Activated B cell treated with CpG ODN at 0.5 μM for 24 hours (primary cell): Measurements from ENCODE around the gene DHRS13. TPM values are rescaled to one million over a fixed set of nuclear protein-coding genes. Genes with fewer than 3 reads are reported as not detected.
A peak's percentile ranks its signal among the peaks of the same experiment; 100 is the strongest.

ENCODE experiments used
- ATAC-seq: fragments of 200-7000 bp; cut with Tn5 transposase; one replicate; pipeline ENCODE4 v1.10.0; 2021; ENCODE audit warnings: low read depth, mild to moderate bottlenecking, moderate library complexity
- CTCF ChIA-PET: fragments of 350-600 bp; sonication (Branson Sonifier 250); formaldehyde crosslinking; loops from one replicate; lab custom pipeline; 2021; ENCODE audit warnings: antibody characterized with exemption; lab: Charles Lee
- POLR2A ChIA-PET: fragments of 350-600 bp; sonication (Branson Sonifier 250); formaldehyde crosslinking; loops from one replicate; lab custom pipeline; 2021; ENCODE audit warnings: antibody characterized with exemption; lab: Charles Lee
- DNase-seq: peaks from one replicate; pipeline ENCODE4 v3.0.0; 2022
- H3K27ac Mint-ChIP-seq: one replicate; pipeline ENCODE4 v1.8.0; 2020; ENCODE audit warnings: mixed read lengths
- H3K27me3 Mint-ChIP-seq: one replicate; pipeline ENCODE4 v1.8.0; 2021; ENCODE audit warnings: mixed read lengths
- H3K36me3 Mint-ChIP-seq: one replicate; pipeline ENCODE4 v1.8.0; 2021; ENCODE audit warnings: low read depth, mixed read lengths
- H3K4me1 Mint-ChIP-seq: one replicate; pipeline ENCODE4 v1.8.0; 2021; ENCODE audit warnings: mixed read lengths
- H3K4me3 Mint-ChIP-seq: one replicate; pipeline ENCODE4 v1.8.0; 2020; ENCODE audit warnings: mild to moderate bottlenecking, mixed read lengths
- H3K9me3 Mint-ChIP-seq: one replicate; pipeline ENCODE4 v1.8.0; 2020; ENCODE audit warnings: mixed read lengths
- CTCF ChIP-seq: fragments of 200-600 bp; IDR thresholded peaks from one replicate; pipeline ENCODE4 v1.8.0; 2022; ENCODE audit warnings: antibody characterized with exemption, mild to moderate bottlenecking
- intact Hi-C: fragments of 100-400 bp; cut with micrococcal nuclease; formaldehyde crosslinking; loops from one replicate; pipeline ENCODE4 v1.15.1; 2024
- total RNA-seq: library from RNA; stranded (reverse); gene quantifications from 2 replicates; pipeline ENCODE4 v1.2.3, GENCODE V29; 2022

The DHRS13 gene
- total RNA-seq, 1 donor from 2014 or later: 39.6 TPM

GRCh38 chr17:28863953-28864352 is 38.9 kb downstream of the DHRS13 start:
- ChIA-PET CTCF (interaction anchor here (1.0 kb wide), 1 partner anchor 38 kb away, joined by 3 read pairs; no protein-coding TSS in a partner anchor), POLR2A (interaction anchor here (0.7 to 1.2 kb wide), 3 partner anchors 33 to 53 kb away, joined by 3 to 4 read pairs (median 3); partner anchors contain the start of gene FLOT2)
- intact Hi-C loops: no loop called here
- H3K27me3 Mint-ChIP-seq: no peaks in the 10 kb centered on the region
- no peak overlapping the region for H3K4me3 Mint-ChIP-seq
- H3K4me1 Mint-ChIP-seq: peaks cover 14% of the 10 kb centered on the region
- H3K27ac Mint-ChIP-seq: no peak overlapping the region
- DNase-seq: no peak
- no peak for TF ChIP-seq CTCF
- peaks cover 20% of the 10 kb centered on the region for H3K36me3 Mint-ChIP-seq
- H3K9me3 Mint-ChIP-seq: no peaks in the 10 kb centered on the region
- ATAC-seq: no peak

GRCh38 chr17:28862561-28862960 is 40.3 kb downstream of the DHRS13 start:
- Mint-ChIP-seq H3K9me3 (no peaks in the 10 kb centered on the region), H3K27me3 (no peaks in the 10 kb centered on the region), H3K36me3 (peaks cover 34% of the 10 kb centered on the region), H3K4me1 (peaks cover 19% of the 10 kb centered on the region), H3K27ac (no peak overlapping the region), H3K4me3 (no peak overlapping the region)
- intact Hi-C loops: no loop called here
- no peak for DNase-seq
- no peak for TF ChIP-seq CTCF
- CTCF ChIA-PET: no interaction called here
- no peak for ATAC-seq
- POLR2A ChIA-PET: no interaction called here

GRCh38 chr17:28861393-28862203 is 41.3 kb downstream of the DHRS13 start:
- intact Hi-C loops: no loop called here
- no peaks in the 10 kb centered on the region for H3K9me3 Mint-ChIP-seq
- peak overlapping the region; percentile 9 for H3K27ac Mint-ChIP-seq
- no peak for TF ChIP-seq CTCF
- ATAC-seq: no peak
- ChIA-PET CTCF (no interaction called here), POLR2A (interaction anchor here (0.6 to 0.8 kb wide), 3 partner anchors 9 to 230 kb away, joined by 3 to 4 read pairs (median 4); no protein-coding TSS in a partner anchor)
- DNase-seq: no peak
- H3K36me3 Mint-ChIP-seq: peaks cover 37% of the 10 kb centered on the region
- H3K4me1 Mint-ChIP-seq: peaks cover 19% of the 10 kb centered on the region
- H3K4me3 Mint-ChIP-seq: no peak overlapping the region
- no peaks in the 10 kb centered on the region for H3K27me3 Mint-ChIP-seq

GRCh38 chr17:28860363-28860808 is 42.5 kb downstream of the DHRS13 start:
- Mint-ChIP-seq H3K4me1 (peaks cover 17% of the 10 kb centered on the region), H3K27ac (no peak overlapping the region), H3K36me3 (peaks cover 40% of the 10 kb centered on the region), H3K9me3 (no peaks in the 10 kb centered on the region), H3K27me3 (no peaks in the 10 kb centered on the region), H3K4me3 (no peak overlapping the region)
- no peak for ATAC-seq
- TF ChIP-seq CTCF: no peak
- CTCF ChIA-PET: no interaction called here
- intact Hi-C loops: no loop called here
- POLR2A ChIA-PET: interaction anchor here (0.6 to 0.8 kb wide), 2 partner anchors 11 to 16 kb away, joined by 5 read pairs; no protein-coding TSS in a partner anchor
- DNase-seq: no peak

- no peak for ATAC-seq
- Mint-ChIP-seq H3K9me3 (no peaks in the 10 kb centered on the region), H3K27ac (peak overlapping the region; percentile 6), H3K36me3 (peaks cover 48% of the 10 kb centered on the region), H3K4me1 (peaks cover 25% of the 10 kb centered on the region), H3K27me3 (no peaks in the 10 kb centered on the region), H3K4me3 (no peak overlapping the region)
- ChIA-PET POLR2A (interaction anchor here (0.9 to 1.4 kb wide), 3 partner anchors 11 to 35 kb away, joined by 3 to 4 read pairs (median 3); no protein-coding TSS in a partner anchor), CTCF (interaction anchor here (0.7 kb wide), 1 partner anchor 11 kb away, joined by 6 read pairs; no protein-coding TSS in a partner anchor)
- no peak for DNase-seq
- no peak for TF ChIP-seq CTCF
- intact Hi-C loops: no loop called here
Observed at GRCh38 chr17:28858801-28859355, 44.0 kb downstream of the DHRS13 start.
